Osteoblast (primary cell): ENCODE results near the gene TUBA3E. TPM values are rescaled to one million over a fixed set of nuclear protein-coding genes. Genes with fewer than 3 reads are reported as not detected.
"Not testable (repeated sequence)": the region's sequence is repeated elsewhere in the genome, so short reads cannot be mapped to it uniquely, and the experiment has no call there.

Source experiments
- DNase-seq: peaks from one replicate; pipeline ENCODE4 v3.0.0; 2011; ENCODE audit warnings: low spot score, mixed read lengths; ENCODE audit not compliant: insufficient read length; ENCODE audit errors: missing footprints
- H2AFZ ChIP-seq: 2 replicates; pipeline ENCODE4 v1.6.0; 2011; ENCODE audit warnings: mild to moderate bottlenecking, low read length
- H3K27ac ChIP-seq: 2 replicates; pipeline ENCODE4 v1.5.1; 2011; ENCODE audit warnings: mild to moderate bottlenecking, low read depth, low read length, moderate library complexity
- H3K27me3 ChIP-seq: 2 replicates; pipeline ENCODE4 v1.6.0; 2012; ENCODE audit warnings: mild to moderate bottlenecking, control low read depth, inconsistent platforms, low read length, moderate library complexity; ENCODE audit not compliant: insufficient read depth
- H3K36me3 ChIP-seq: 2 replicates; pipeline ENCODE4 v1.5.1; 2011; ENCODE audit warnings: mild to moderate bottlenecking, low read length, control low read depth, moderate library complexity; ENCODE audit not compliant: insufficient read depth
- H3K4me1 ChIP-seq: 2 replicates; pipeline ENCODE4 v1.5.1; 2011; ENCODE audit warnings: mild to moderate bottlenecking, low read length, control low read depth, moderate library complexity; ENCODE audit not compliant: insufficient read depth
- H3K4me2 ChIP-seq: 2 replicates; pipeline ENCODE4 v1.6.0; 2011; ENCODE audit warnings: mild to moderate bottlenecking, low read length; ENCODE audit not compliant: insufficient read depth
- H3K4me3 ChIP-seq: fragments of 200-600 bp; sonication (generic); 3 replicates; pipeline ENCODE4 v1.5.1; 2012; ENCODE audit warnings: mild to moderate bottlenecking, low read length, inconsistent platforms; ENCODE audit not compliant: insufficient read depth
- H3K79me2 ChIP-seq: 2 replicates; pipeline ENCODE4 v1.6.0; 2012; ENCODE audit warnings: mild to moderate bottlenecking, low read length, control low read depth, inconsistent platforms; ENCODE audit not compliant: insufficient read depth
- H3K9me3 ChIP-seq: 2 replicates; pipeline ENCODE4 v1.5.1; 2011; ENCODE audit warnings: low read depth, low read length, control low read depth
- H4K20me1 ChIP-seq: 2 replicates; pipeline ENCODE4 v1.6.0; 2012; ENCODE audit warnings: mild to moderate bottlenecking, low read length, control low read depth; ENCODE audit not compliant: insufficient read depth
- total RNA-seq: library from RNA; depleted of rRNA; stranded (reverse); fragments of >200 nt; gene quantifications from 2 replicates; pipeline ENCODE4 v1.2.3, GENCODE V29; 2012

Gene TUBA3E
- total RNA-seq, 1 donor = not detected

GRCh38 chr2:130228467-130229160 is 30.4 kb upstream of the TUBA3E start:
- DNase-seq, H3K9me3 ChIP-seq, H3K36me3 ChIP-seq, H3K4me2 ChIP-seq, H3K27ac ChIP-seq, H3K79me2 ChIP-seq, H3K4me3 ChIP-seq, H3K27me3 ChIP-seq, H4K20me1 ChIP-seq, H2AFZ ChIP-seq, H3K4me1 ChIP-seq: not testable (repeated sequence)

GRCh38 chr2:130228005-130228404 is 29.8 kb upstream of the TUBA3E start:
- H3K27me3 ChIP-seq, H3K27ac ChIP-seq, H3K36me3 ChIP-seq, H3K4me1 ChIP-seq, H2AFZ ChIP-seq, H4K20me1 ChIP-seq, H3K9me3 ChIP-seq, H3K4me2 ChIP-seq, H3K4me3 ChIP-seq, H3K79me2 ChIP-seq, DNase-seq: not testable (repeated sequence)

GRCh38 chr2:130222523-130222922 is 24.3 kb upstream of the TUBA3E start:
- not testable (repeated sequence) for H3K4me3 ChIP-seq, H2AFZ ChIP-seq, H3K27me3 ChIP-seq, DNase-seq, H3K27ac ChIP-seq, H3K4me2 ChIP-seq, H4K20me1 ChIP-seq, H3K36me3 ChIP-seq, H3K4me1 ChIP-seq, H3K79me2 ChIP-seq, H3K9me3 ChIP-seq

GRCh38 chr2:130220505-130220904 is 22.3 kb upstream of the TUBA3E start:
- not testable (repeated sequence) for H3K27ac ChIP-seq, H3K4me1 ChIP-seq, H3K79me2 ChIP-seq, H3K36me3 ChIP-seq, H3K27me3 ChIP-seq, H3K4me2 ChIP-seq, H3K4me3 ChIP-seq, DNase-seq, H3K9me3 ChIP-seq, H2AFZ ChIP-seq, H4K20me1 ChIP-seq

GRCh38 chr2:130219147-130219546 is 20.9 kb upstream of the TUBA3E start:
- not testable (repeated sequence) for H3K4me3 ChIP-seq, H3K9me3 ChIP-seq, H3K27me3 ChIP-seq, H3K27ac ChIP-seq, H3K36me3 ChIP-seq, H2AFZ ChIP-seq, H3K4me1 ChIP-seq, DNase-seq, H3K79me2 ChIP-seq, H4K20me1 ChIP-seq, H3K4me2 ChIP-seq

GRCh38 chr2:130207051-130207450 is 8.8 kb upstream of the TUBA3E start:
- H3K27me3 ChIP-seq, H3K27ac ChIP-seq, H4K20me1 ChIP-seq, H3K4me3 ChIP-seq, H3K79me2 ChIP-seq, H3K4me1 ChIP-seq, H2AFZ ChIP-seq, DNase-seq, H3K9me3 ChIP-seq, H3K4me2 ChIP-seq, H3K36me3 ChIP-seq: not testable (repeated sequence)

GRCh38 chr2:130203150-130203549 is 4.9 kb upstream of the TUBA3E start:
- H3K79me2 ChIP-seq, H3K27me3 ChIP-seq, H3K4me1 ChIP-seq, H3K9me3 ChIP-seq, H2AFZ ChIP-seq, H3K36me3 ChIP-seq, H4K20me1 ChIP-seq, H3K27ac ChIP-seq, H3K4me2 ChIP-seq, DNase-seq, H3K4me3 ChIP-seq: not testable (repeated sequence)

- H3K4me2 ChIP-seq, H3K4me1 ChIP-seq, H3K9me3 ChIP-seq, H3K27ac ChIP-seq, H3K36me3 ChIP-seq, H4K20me1 ChIP-seq, DNase-seq, H3K27me3 ChIP-seq, H3K79me2 ChIP-seq, H2AFZ ChIP-seq, H3K4me3 ChIP-seq: not testable (repeated sequence)
These were observed 4.3 kb upstream of the TUBA3E start for GRCh38 chr2:130202518-130202917.

- H3K79me2 ChIP-seq, H3K27ac ChIP-seq, H3K4me3 ChIP-seq, H2AFZ ChIP-seq, H4K20me1 ChIP-seq, H3K4me1 ChIP-seq, H3K9me3 ChIP-seq, H3K27me3 ChIP-seq, DNase-seq, H3K4me2 ChIP-seq, H3K36me3 ChIP-seq: not testable (repeated sequence)
These were observed 2.2 kb downstream of the TUBA3E start for GRCh38 chr2:130196052-130196451.
